GM12878 (cell line): Measurements from ENCODE around the gene SCRG1. TPM values are rescaled to one million over a fixed set of nuclear protein-coding genes. Genes with fewer than 3 reads are reported as not detected.
A peak's percentile ranks its signal among the peaks of the same experiment; 100 is the strongest.

Experiments used
- ATAC-seq: fragments of 200-7000 bp; cut with Tn5 transposase; 3 replicates; pipeline ENCODE4 v1.9.1; 2020; ENCODE audit warnings: mild to moderate bottlenecking, moderate library complexity
- BruUV-seq: library from RNA; stranded (reverse); fragments of 400-500 nt; replicated peaks from 2 replicates; lab custom pipeline; 2021; lab: Mats Ljungman, UMichigan
- CTCF ChIA-PET: fragments of 300-600 bp; sonication (Branson Sonifier 250); formaldehyde crosslinking; extraction: SDS; loops from one replicate; lab custom pipeline; 2021; ENCODE audit warnings: inconsistent platforms; lab: Yijun Ruan, JAX
- POLR2A ChIA-PET: fragments of 350-600 bp; formaldehyde crosslinking; extraction: SDS; loops from one replicate; lab custom pipeline; 2021; ENCODE audit warnings: inconsistent platforms; lab: Charles Lee
- RAD21 ChIA-PET: fragments of 300-600 bp; sonication (Branson Sonifier 250); formaldehyde crosslinking; loops from one replicate; lab custom pipeline; 2023; ENCODE audit warnings: antibody characterized with exemption; ENCODE audit not compliant: unreplicated experiment; lab: Charles Lee
- SMC1A ChIA-PET: fragments of 300-600 bp; sonication (Branson Sonifier 250); formaldehyde crosslinking; loops from one replicate; lab custom pipeline; 2023; ENCODE audit not compliant: unreplicated experiment, uncharacterized antibody; lab: Charles Lee
- DNase-seq: peaks from one replicate; pipeline ENCODE4 v3.0.0-alpha.2; 2011; ENCODE audit warnings: low read depth, low spot score
- FAIRE-seq: peaks from 3 replicates; lab custom pipeline; 2011; peaks lifted over from hg19 to GRCh38; lab: Jason Lieb, UNC
- H2AFZ ChIP-seq: 2 replicates; pipeline ENCODE4 v1.6.0; 2011; ENCODE audit warnings: low read depth, low read length, control low read depth; ENCODE audit not compliant: control insufficient read depth
- H3K27ac ChIP-seq: 2 replicates; pipeline ENCODE4 v1.5.1; 2011; ENCODE audit warnings: control low read depth; ENCODE audit not compliant: control insufficient read depth, insufficient read depth
- H3K27me3 ChIP-seq, 2 experiments: replicated peaks in 1 of 2; 2 replicates each; pipeline versions ENCODE4 v1.6.0 to v1.6.1; 2011; ENCODE audit warnings: low read length in 1 of 2; ENCODE audit not compliant: control insufficient read depth in 2 of 2, insufficient read depth in 2 of 2
- H3K36me3 ChIP-seq, 2 experiments: 2 replicates each; pipeline ENCODE4 v1.5.1; 2011; ENCODE audit warnings: low read length in 1 of 2; ENCODE audit not compliant: control insufficient read depth in 2 of 2, insufficient read depth in 2 of 2
- H3K4me1 ChIP-seq: 2 replicates; pipeline ENCODE4 v1.6.1; 2011; ENCODE audit warnings: mild to moderate bottlenecking, low read length, moderate library complexity, mixed read lengths; ENCODE audit not compliant: control insufficient read depth, insufficient read depth
- H3K4me2 ChIP-seq: 2 replicates; pipeline ENCODE4 v1.6.0; 2011; ENCODE audit warnings: control low read depth; ENCODE audit not compliant: control insufficient read depth, insufficient read depth
- H3K4me3 ChIP-seq: fragments of 200-600 bp; sonication (generic); 2 replicates; pipeline ENCODE4 v1.5.1; 2016
- H3K79me2 ChIP-seq: 2 replicates; pipeline ENCODE4 v1.6.0; 2011; ENCODE audit warnings: low read length; ENCODE audit not compliant: control insufficient read depth, insufficient read depth
- H3K9ac ChIP-seq: 2 replicates; pipeline ENCODE4 v1.8.0; 2011; ENCODE audit warnings: low read length, control low read depth, mixed read lengths; ENCODE audit not compliant: control insufficient read depth, insufficient read depth
- H3K9me3 ChIP-seq: replicated peaks from 3 replicates; pipeline ENCODE4 v1.5.1; 2011; ENCODE audit warnings: mild to moderate bottlenecking, low read length; ENCODE audit not compliant: control insufficient read depth, insufficient read depth
- H4K20me1 ChIP-seq: 2 replicates; pipeline ENCODE4 v1.6.0; 2011; ENCODE audit not compliant: control insufficient read depth, insufficient read depth
- CBX5 ChIP-seq: sonication (generic); IDR thresholded peaks from 2 replicates; pipeline ENCODE4 v1.6.1; 2016; ENCODE audit warnings: low read depth, moderate library complexity, mild to moderate bottlenecking, inconsistent platforms
- CHD1 ChIP-seq: IDR thresholded peaks from 2 replicates; pipeline ENCODE4 v1.6.1; 2012; ENCODE audit warnings: low read depth, low read length, improper control_type of control experiment
- EGR1 ChIP-seq, 2 experiments: IDR thresholded peaks; 1 replicate in 1 of 2; 2 replicates in 1 of 2; pipeline ENCODE4 v1.6.1; 2011 to 2012; ENCODE audit warnings: low read depth in 2 of 2, low read length in 2 of 2, borderline replicate concordance in 1 of 2, mild to moderate bottlenecking in 1 of 2, moderate library complexity in 1 of 2
- ELK1 ChIP-seq: IDR thresholded peaks from 2 replicates; pipeline ENCODE4 v1.6.1; 2012; ENCODE audit warnings: low read depth, low read length, improper control_type of control experiment
- FOS ChIP-seq: IDR thresholded peaks from 3 replicates; pipeline ENCODE4 v1.6.1; 2011; ENCODE audit warnings: borderline replicate concordance; ENCODE audit not compliant: insufficient read length; ENCODE audit errors: extremely low read depth
- IRF3 ChIP-seq: fragments of 450-650 bp; IDR thresholded peaks from 2 replicates; pipeline ENCODE4 v1.6.1; 2014; ENCODE audit warnings: mild to moderate bottlenecking
- KAT2A ChIP-seq: conservative IDR thresholded peaks from 2 replicates; pipeline ENCODE4 v1.6.1; 2011; ENCODE audit warnings: low read depth, low read length; ENCODE audit not compliant: control insufficient read depth
- LARP7 ChIP-seq: fragments of 450-650 bp; IDR thresholded peaks from 2 replicates; pipeline ENCODE4 v1.6.1; 2017; ENCODE audit warnings: mild to moderate bottlenecking
- PAX8 ChIP-seq: fragments of 450-650 bp; IDR thresholded peaks from 2 replicates; pipeline ENCODE4 v1.6.1; 2017; ENCODE audit warnings: mild to moderate bottlenecking, moderate library complexity
- REST ChIP-seq: IDR thresholded peaks from 2 replicates; pipeline ENCODE4 v1.6.1; 2012; ENCODE audit warnings: mild to moderate bottlenecking, low read depth, low read length
- SMAD1 ChIP-seq: fragments of 450-650 bp; IDR thresholded peaks from 2 replicates; pipeline ENCODE4 v1.6.1; 2018; ENCODE audit warnings: mild to moderate bottlenecking, low read depth; ENCODE audit not compliant: partially characterized antibody
- SMARCA5 ChIP-seq: fragments of 450-650 bp; IDR thresholded peaks from 2 replicates; pipeline ENCODE4 v1.6.1; 2017; ENCODE audit warnings: mild to moderate bottlenecking
- SMC3 ChIP-seq: IDR thresholded peaks from 2 replicates; pipeline ENCODE4 v1.6.1; 2011; ENCODE audit warnings: low read length, improper control_type of control experiment, borderline replicate concordance
- SPI1 ChIP-seq: IDR thresholded peaks from 2 replicates; pipeline ENCODE4 v1.6.1; 2011; ENCODE audit warnings: low read depth, mild to moderate bottlenecking, low read length, moderate library complexity, borderline replicate concordance; ENCODE audit not compliant: insufficient read depth
- TCF7 ChIP-seq: IDR thresholded peaks from 2 replicates; pipeline ENCODE4 v1.6.1; 2014; ENCODE audit warnings: antibody characterized with exemption, borderline replicate concordance
- ZNF24 ChIP-seq: fragments of 450-650 bp; IDR thresholded peaks from 2 replicates; pipeline ENCODE4 v1.6.1; 2017; ENCODE audit warnings: antibody characterized with exemption, mild to moderate bottlenecking
- ZZZ3 ChIP-seq: IDR thresholded peaks from 2 replicates; pipeline ENCODE4 v1.6.1; 2011; ENCODE audit warnings: low read depth; ENCODE audit not compliant: control insufficient read depth, insufficient read length
- WGBS: methylation state at CpG from one replicate; pipeline ENCODE4 v1.1.6; 2016; ENCODE audit warnings: low lambda C conversion rate; ENCODE audit not compliant: insufficient replicate concordance, insufficient coverage; ENCODE audit errors: missing lambda C conversion rate; 5-methylcytosine and 5-hydroxymethylcytosine counted together
- in situ Hi-C: fragments of 300-500 bp; cut with MboI; formaldehyde crosslinking; loops from 9 replicates; pipeline ENCODE4 v1.14.3; 2018; ENCODE audit warnings: mixed read lengths
- intact Hi-C: fragments of 100-400 bp; cut with micrococcal nuclease; formaldehyde crosslinking; loops from one replicate; pipeline ENCODE4 v1.14.2; 2022; ENCODE audit not compliant: unreplicated experiment
- polyA plus RNA-seq, 11 experiments: library from polyadenylated mRNA; depleted of rRNA in 4 of 11; unstranded in 6 of 11; stranded (reverse) in 5 of 11; fragments of >200 nt; fragmentation: Nextera tagmentation in 4 of 11; fragmentation: Illumina TruSeq in 1 of 11; extraction: Ambion mirVana in 4 of 11; extraction: Trizol in 1 of 11; gene quantifications; 1 replicate in 1 of 11; 2 replicates in 10 of 11; pipeline versions ENCODE4 v1.2.1 to v1.2.3, GENCODE V29; 2011 to 2016; ENCODE audit warnings: inconsistent platforms in 2 of 11, missing spikeins in 2 of 11, low read depth in 1 of 11
- total RNA-seq, 4 experiments: library from RNA; depleted of rRNA in 3 of 4; stranded (reverse); fragments of >200 nt in 3 of 4; fragmentation: Illumina TruSeq in 1 of 4; extraction: Trizol in 1 of 4; gene quantifications; 2 replicates each; pipeline versions ENCODE4 v1.2.1 to v1.2.3, GENCODE V29; 2013 to 2021

Gene SCRG1
- total and polyA plus RNA-seq, 10 of the 15 experiments (the other 5 are each of a cell fraction or from before 2014, with no cell fraction given): 0.02 to 0.58 (median 0.54) TPM; not detected in 7

- Histone ChIP-seq H3K4me2 (peak overlapping the region; percentile 94), H3K36me3 (peaks cover 0 to 18% of the 10 kb centered on the region in 2 experiments; a peak in 2 of 4 replicates), H3K27ac (peak overlapping the region; percentile 96), H3K79me2 (peaks cover 58% of the 10 kb centered on the region), H3K27me3 (no peaks in the 10 kb centered on the region), H2AFZ (peak overlapping the region; percentile 85), H3K9ac (peak overlapping the region; percentile 97), H3K4me3 (peak overlapping the region; percentile 92), H3K4me1 (peaks cover 6% of the 10 kb centered on the region), H3K9me3 (no peaks in the 10 kb centered on the region), H4K20me1 (no peaks in the 10 kb centered on the region)
- ATAC-seq (peak; percentile 63), DNase-seq (peak; percentile 39), FAIRE-seq (peak; percentile 54)
- ChIA-PET CTCF (interaction anchor here (1.0 to 3.9 kb wide), 8 partner anchors 16 to 83 kb away, joined by 3 to 23 read pairs (median 5); no protein-coding TSS in a partner anchor), RAD21 (interaction anchor here (0.9 to 8.4 kb wide), 7 partner anchors 10 to 357 kb away, joined by 3 to 145 read pairs (median 4); partner anchors contain the start of genes GALNT7 and SAP30), SMC1A (interaction anchor here (0.7 to 14.3 kb wide), 7 partner anchors 10 to 322 kb away, joined by 3 to 232 read pairs (median 3); partner anchors contain the start of gene SAP30), POLR2A (interaction anchor here (0.7 to 13.9 kb wide), 12 partner anchors 11 to 167 kb away, joined by 3 to 472 read pairs (median 4); partner anchors contain the start of genes GALNT7 and SAP30)
- BruUV-seq: TSS peak; percentile 84
- WGBS: under 1% methylated on average over 50 of the region's 52 CpGs
- intact Hi-C loops: loop anchor here (1.0 to 5.0 kb wide), 2 partner anchors 35 to 168 kb away; partner anchors contain the start of genes GALNT7 and SAP30
- in situ Hi-C loops: loop anchor here (5.0 kb wide), 1 partner anchor 32 kb away; no protein-coding TSS in a partner anchor
- TF ChIP-seq ZZZ3 (no peak), TCF7 (no peak), SMAD1 (no peak), PAX8 (no peak), CBX5 (no peak), CHD1 (no peak), IRF3 (no peak), ELK1 (no peak), SMC3 (no peak), SMARCA5 (no peak), REST (no peak), KAT2A (no peak), ZNF24 (no peak), SPI1 (no peak), EGR1 (IDR thresholded peaks at IDR 0.05; ENCODE audit: borderline replicate concordance in 1 of 2, low read depth in 2 of 2, low read length in 2 of 2) (peak in 1 of 2 experiments; percentile 24; a peak in 1 of 3 replicates), FOS (no peak), LARP7 (peak; percentile 56; the same call in 1 of the 2 replicates)
These were observed 63.8 kb downstream of the SCRG1 start for GRCh38 chr4:173334891-173335752.
